Muscle layer of duodenum (tissue), 2 donors: ENCODE results near the gene GYG2.

Experiments used
- H3K27ac ChIP-seq: one replicate; pipeline ENCODE4 v1.7.0; 2013; ENCODE audit warnings: mild to moderate bottlenecking, low read length
- H3K27me3 ChIP-seq: one replicate; pipeline ENCODE4 v1.7.0; 2013; ENCODE audit warnings: low read depth, mild to moderate bottlenecking, control low read depth, low read length
- H3K36me3 ChIP-seq, 2 donors: one replicate each; pipeline ENCODE4 v1.7.0; 2013; ENCODE audit warnings: low read length in 2 of 2, control low read depth in 1 of 2, mild to moderate bottlenecking in 1 of 2; ENCODE audit not compliant: insufficient read depth in 2 of 2, control insufficient read depth in 1 of 2
- H3K4me1 ChIP-seq, 2 donors: one replicate each; pipeline ENCODE4 v1.7.0; 2013; ENCODE audit warnings: low read length in 2 of 2, mild to moderate bottlenecking in 2 of 2, control low read depth in 1 of 2, moderate library complexity in 1 of 2; ENCODE audit not compliant: insufficient read depth in 2 of 2, control insufficient read depth in 1 of 2
- H3K4me3 ChIP-seq, 2 donors: one replicate each; pipeline ENCODE4 v1.7.0; 2013; ENCODE audit warnings: low read length in 2 of 2, low read depth in 1 of 2, mild to moderate bottlenecking in 1 of 2
- H3K9me3 ChIP-seq, 2 donors: one replicate each; pipeline ENCODE4 v1.7.0; 2013; ENCODE audit warnings: low read length in 2 of 2, control low read depth in 1 of 2, mild to moderate bottlenecking in 1 of 2; ENCODE audit not compliant: control insufficient read depth in 1 of 2
- donor health status: healthy.

GYG2 gene

GRCh38 chrX:2819345-2820135 is 9.2 kb upstream of the GYG2 start:
- Histone ChIP-seq H3K36me3 (no peaks in the 10 kb centered on the region), H3K4me1 (no peaks in the 10 kb centered on the region), H3K27me3 (no peaks in the 10 kb centered on the region), H3K9me3 (no peaks in the 10 kb centered on the region), H3K4me3 (no peak overlapping the region), H3K27ac (no peak overlapping the region)

GRCh38 chrX:2820136-2820771 is 8.5 kb upstream of the GYG2 start:
- Histone ChIP-seq H3K27me3 (no peaks in the 10 kb centered on the region), H3K4me3 (no peak overlapping the region), H3K9me3 (no peaks in the 10 kb centered on the region), H3K4me1 (no peaks in the 10 kb centered on the region), H3K27ac (no peak overlapping the region), H3K36me3 (no peaks in the 10 kb centered on the region)

- Histone ChIP-seq H3K9me3 (no peaks in the 10 kb centered on the region), H3K36me3 (no peaks in the 10 kb centered on the region), H3K4me3 (no peak overlapping the region), H3K27me3 (no peaks in the 10 kb centered on the region), H3K4me1 (no peaks in the 10 kb centered on the region), H3K27ac (no peak overlapping the region)
Measured at GRCh38 chrX:2823795-2824386, 4.8 kb upstream of the GYG2 start.

GRCh38 chrX:2824886-2825285 is 3.8 kb upstream of the GYG2 start:
- Histone ChIP-seq H3K4me3 (no peak overlapping the region), H3K27ac (no peak overlapping the region), H3K9me3 (no peaks in the 10 kb centered on the region)

GRCh38 chrX:2828959-2829411 is 255 bp downstream of the GYG2 start:
- Histone ChIP-seq H3K27ac (no peak overlapping the region), H3K9me3 (no peaks in the 10 kb centered on the region), H3K4me3 (peak overlapping the region in 1 of 2 donors; percentile 52), H3K4me1 (no peaks in the 10 kb centered on the region), H3K36me3 (no peaks in the 10 kb centered on the region), H3K27me3 (no peaks in the 10 kb centered on the region)

More at GRCh38 chrX:2824886-2825285, 3.8 kb upstream of the GYG2 start:
- H3K27me3 ChIP-seq = no peaks in the 10 kb centered on the region
- no peaks in the 10 kb centered on the region for H3K4me1 ChIP-seq
- no peaks in the 10 kb centered on the region for H3K36me3 ChIP-seq

- no peaks in the 10 kb centered on the region for H3K36me3 ChIP-seq
- peak overlapping the region in 1 of 2 donors; percentile 52 for H3K4me3 ChIP-seq
- H3K9me3 ChIP-seq = no peaks in the 10 kb centered on the region
- H3K27me3 ChIP-seq = no peaks in the 10 kb centered on the region
- H3K27ac ChIP-seq = no peak overlapping the region
- H3K4me1 ChIP-seq = no peaks in the 10 kb centered on the region
Measured at GRCh38 chrX:2829469-2830246, 928 bp downstream of the GYG2 start.

GRCh38 chrX:2831471-2832228 is 2.9 kb downstream of the GYG2 start:
- Histone ChIP-seq H3K9me3 (no peaks in the 10 kb centered on the region), H3K27ac (no peak overlapping the region), H3K4me1 (no peaks in the 10 kb centered on the region)

GRCh38 chrX:2837961-2838360 is 9.2 kb downstream of the GYG2 start:
- Histone ChIP-seq H3K4me3 (no peak overlapping the region), H3K9me3 (no peaks in the 10 kb centered on the region), H3K27me3 (no peaks in the 10 kb centered on the region), H3K27ac (no peak overlapping the region), H3K36me3 (no peaks in the 10 kb centered on the region), H3K4me1 (no peaks in the 10 kb centered on the region)

More at GRCh38 chrX:2831471-2832228, 2.9 kb downstream of the GYG2 start:
- Histone ChIP-seq H3K27me3 (no peaks in the 10 kb centered on the region), H3K4me3 (no peak overlapping the region), H3K36me3 (no peaks in the 10 kb centered on the region)

- H3K27ac ChIP-seq = no peak overlapping the region
- no peaks in the 10 kb centered on the region for H3K4me1 ChIP-seq
- no peaks in the 10 kb centered on the region for H3K27me3 ChIP-seq
- H3K36me3 ChIP-seq = no peaks in the 10 kb centered on the region
- H3K4me3 ChIP-seq = no peak overlapping the region
- no peaks in the 10 kb centered on the region for H3K9me3 ChIP-seq
Measured at GRCh38 chrX:2840961-2841360, 12.2 kb downstream of the GYG2 start.

GRCh38 chrX:2841537-2841936 is 12.8 kb downstream of the GYG2 start:
- Histone ChIP-seq H3K27me3 (no peaks in the 10 kb centered on the region), H3K4me1 (no peaks in the 10 kb centered on the region), H3K4me3 (no peak overlapping the region), H3K36me3 (no peaks in the 10 kb centered on the region), H3K27ac (no peak overlapping the region), H3K9me3 (no peaks in the 10 kb centered on the region)
